ENCODE results near the gene TNF. TPM values are rescaled to one million over a fixed set of nuclear protein-coding genes. Genes with fewer than 3 reads are reported as not detected.

Gene TNF
- total and polyA plus RNA-seq, 2 donors (not counting 1 experiment from before 2014, with no cell fraction given): not detected

DNA sequence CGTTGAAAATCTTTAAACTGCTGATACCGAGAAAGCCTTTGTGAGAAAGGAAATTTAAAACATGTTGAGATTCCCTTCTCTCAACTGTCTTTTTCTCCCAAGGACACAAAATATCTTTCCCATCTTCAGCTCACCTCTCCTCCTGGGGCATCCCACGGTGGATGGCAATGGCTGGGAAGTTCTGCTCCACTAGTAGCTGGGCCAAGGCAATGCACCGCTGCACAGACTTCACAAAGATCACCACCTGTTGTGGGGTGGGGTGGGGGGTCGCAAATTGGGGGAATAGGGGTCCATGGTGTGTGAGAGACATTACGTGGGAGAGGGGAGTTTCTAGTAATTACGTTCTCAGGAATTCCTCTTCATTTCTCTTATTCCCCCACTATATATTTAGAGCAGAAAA is 44.2 kb upstream of the TNF start:
- no peaks in the 10 kb centered on the region for H4K20me1 ChIP-seq (ENCODE audit: control insufficient read depth, extremely low read depth, insufficient read depth, low read length)
- peaks cover 3% of the 10 kb centered on the region for H3K4me1 ChIP-seq (ENCODE audit: control insufficient read depth, extremely low read depth, insufficient read depth, low read length)
- TF ChIP-seq, protein P1, sequence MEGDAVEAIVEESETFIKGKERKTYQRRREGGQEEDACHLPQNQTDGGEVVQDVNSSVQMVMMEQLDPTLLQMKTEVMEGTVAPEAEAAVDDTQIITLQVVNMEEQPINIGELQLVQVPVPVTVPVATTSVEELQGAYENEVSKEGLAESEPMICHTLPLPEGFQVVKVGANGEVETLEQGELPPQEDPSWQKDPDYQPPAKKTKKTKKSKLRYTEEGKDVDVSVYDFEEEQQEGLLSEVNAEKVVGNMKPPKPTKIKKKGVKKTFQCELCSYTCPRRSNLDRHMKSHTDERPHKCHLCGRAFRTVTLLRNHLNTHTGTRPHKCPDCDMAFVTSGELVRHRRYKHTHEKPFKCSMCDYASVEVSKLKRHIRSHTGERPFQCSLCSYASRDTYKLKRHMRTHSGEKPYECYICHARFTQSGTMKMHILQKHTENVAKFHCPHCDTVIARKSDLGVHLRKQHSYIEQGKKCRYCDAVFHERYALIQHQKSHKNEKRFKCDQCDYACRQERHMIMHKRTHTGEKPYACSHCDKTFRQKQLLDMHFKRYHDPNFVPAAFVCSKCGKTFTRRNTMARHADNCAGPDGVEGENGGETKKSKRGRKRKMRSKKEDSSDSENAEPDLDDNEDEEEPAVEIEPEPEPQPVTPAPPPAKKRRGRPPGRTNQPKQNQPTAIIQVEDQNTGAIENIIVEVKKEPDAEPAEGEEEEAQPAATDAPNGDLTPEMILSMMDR (conservative IDR thresholded peaks at IDR 0.05 in 1 of 2, IDR thresholded peaks at IDR 0.05 in 1 of 2; ENCODE audit: low read depth in 1 of 2, low read length in 2 of 2): no peak
- TF ChIP-seq EZH2 (IDR thresholded peaks at IDR 0.05; ENCODE audit: low read length, missing control alignments): no peak
- H3K4me2 ChIP-seq (ENCODE audit: extremely low read depth, insufficient read depth, low read length): no peak overlapping the region
- no peak overlapping the region for H3K4me3 ChIP-seq (replicated peaks in 1 of 4; ENCODE audit: control extremely low read depth in 1 of 4, insufficient read depth in 1 of 4, low read depth in 3 of 4, low read length in 4 of 4)
- no peaks in the 10 kb centered on the region for H3K9me3 ChIP-seq (ENCODE audit: control insufficient read depth, insufficient read depth, low read depth, low read length)
- no peak overlapping the region for H3K9ac ChIP-seq (ENCODE audit: insufficient read depth, low read length)
- H2AFZ ChIP-seq (ENCODE audit: low read length): no peak overlapping the region
- H3K79me2 ChIP-seq (ENCODE audit: control insufficient read depth, insufficient read depth, low read length): peaks cover 15% of the 10 kb centered on the region
- no peak overlapping the region for H3K27ac ChIP-seq (ENCODE audit: insufficient read depth, low read length)
- no peaks in the 10 kb centered on the region for H3K27me3 ChIP-seq (ENCODE audit: control insufficient read depth, insufficient read depth, low read length)
- no peak for DNase-seq (ENCODE audit: low read depth in 2 of 2)
- peaks cover 35% of the 10 kb centered on the region for H3K36me3 ChIP-seq (ENCODE audit: control insufficient read depth, insufficient read depth, low read length)

DNA sequence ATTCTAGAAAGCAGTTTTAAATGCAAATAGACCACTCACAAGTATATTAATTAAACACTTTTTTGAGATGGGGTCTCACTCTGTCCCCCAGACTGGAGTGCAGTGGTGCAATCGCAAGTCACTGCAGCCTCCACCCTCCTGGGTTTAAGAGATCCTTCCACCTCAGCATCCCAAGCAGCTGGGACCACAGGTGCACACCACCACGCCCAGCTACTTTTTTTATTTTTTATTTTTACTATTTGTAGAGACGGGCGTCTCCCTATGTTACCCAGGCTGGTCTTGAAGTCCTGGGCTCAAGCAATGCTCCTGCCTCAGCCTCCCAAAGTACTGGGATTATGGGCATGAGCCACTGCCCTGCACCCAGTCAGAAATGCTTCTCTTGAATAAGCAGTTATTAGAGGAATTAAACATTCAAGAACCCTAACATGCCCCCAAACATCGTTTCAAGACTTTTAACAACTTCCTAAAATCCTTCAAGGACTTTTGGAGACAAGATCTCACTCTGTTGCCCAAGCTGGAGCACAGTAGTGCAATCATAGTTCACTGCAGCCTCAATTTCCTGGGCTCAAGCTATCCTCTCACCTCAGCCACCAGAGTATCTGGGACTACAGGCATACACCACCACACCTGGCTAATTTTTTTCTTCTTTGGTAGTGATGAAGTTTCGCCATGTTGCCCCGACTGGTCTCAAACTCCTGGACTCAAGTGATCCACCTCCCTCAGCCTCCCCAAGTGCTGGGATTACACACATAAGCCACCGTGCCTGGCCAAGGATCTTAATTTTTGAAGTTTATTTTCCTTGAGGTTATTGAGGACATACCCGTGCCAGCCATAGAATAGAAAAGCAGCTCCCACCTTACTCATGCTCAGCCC is 43.4 kb upstream of the TNF start:
- H3K9ac ChIP-seq (ENCODE audit: insufficient read depth, low read length): no peak overlapping the region
- H3K9me3 ChIP-seq (ENCODE audit: control insufficient read depth, insufficient read depth, low read depth, low read length): no peaks in the 10 kb centered on the region
- H3K27ac ChIP-seq (ENCODE audit: insufficient read depth, low read length): no peak overlapping the region
- H3K79me2 ChIP-seq (ENCODE audit: control insufficient read depth, insufficient read depth, low read length): peaks cover 22% of the 10 kb centered on the region
- H3K4me3 ChIP-seq (replicated peaks in 1 of 4; ENCODE audit: control extremely low read depth in 1 of 4, insufficient read depth in 1 of 4, low read depth in 3 of 4, low read length in 4 of 4): no peak overlapping the region
- no peak for DNase-seq (ENCODE audit: low read depth in 2 of 2)
- H3K4me1 ChIP-seq (ENCODE audit: control insufficient read depth, extremely low read depth, insufficient read depth, low read length): peaks cover under 1% of the 10 kb centered on the region
- peaks cover 36% of the 10 kb centered on the region for H3K36me3 ChIP-seq (ENCODE audit: control insufficient read depth, insufficient read depth, low read length)
- H3K27me3 ChIP-seq (ENCODE audit: control insufficient read depth, insufficient read depth, low read length): no peaks in the 10 kb centered on the region
- no peak overlapping the region for H2AFZ ChIP-seq (ENCODE audit: low read length)
- H4K20me1 ChIP-seq (ENCODE audit: control insufficient read depth, extremely low read depth, insufficient read depth, low read length): no peaks in the 10 kb centered on the region
- no peak overlapping the region for H3K4me2 ChIP-seq (ENCODE audit: extremely low read depth, insufficient read depth, low read length)
- TF ChIP-seq, protein P1 (conservative IDR thresholded peaks at IDR 0.05 in 1 of 2, IDR thresholded peaks at IDR 0.05 in 1 of 2; ENCODE audit: low read depth in 1 of 2, low read length in 2 of 2): no peak
- TF ChIP-seq EZH2 (IDR thresholded peaks at IDR 0.05; ENCODE audit: low read length, missing control alignments): no peak

DNA sequence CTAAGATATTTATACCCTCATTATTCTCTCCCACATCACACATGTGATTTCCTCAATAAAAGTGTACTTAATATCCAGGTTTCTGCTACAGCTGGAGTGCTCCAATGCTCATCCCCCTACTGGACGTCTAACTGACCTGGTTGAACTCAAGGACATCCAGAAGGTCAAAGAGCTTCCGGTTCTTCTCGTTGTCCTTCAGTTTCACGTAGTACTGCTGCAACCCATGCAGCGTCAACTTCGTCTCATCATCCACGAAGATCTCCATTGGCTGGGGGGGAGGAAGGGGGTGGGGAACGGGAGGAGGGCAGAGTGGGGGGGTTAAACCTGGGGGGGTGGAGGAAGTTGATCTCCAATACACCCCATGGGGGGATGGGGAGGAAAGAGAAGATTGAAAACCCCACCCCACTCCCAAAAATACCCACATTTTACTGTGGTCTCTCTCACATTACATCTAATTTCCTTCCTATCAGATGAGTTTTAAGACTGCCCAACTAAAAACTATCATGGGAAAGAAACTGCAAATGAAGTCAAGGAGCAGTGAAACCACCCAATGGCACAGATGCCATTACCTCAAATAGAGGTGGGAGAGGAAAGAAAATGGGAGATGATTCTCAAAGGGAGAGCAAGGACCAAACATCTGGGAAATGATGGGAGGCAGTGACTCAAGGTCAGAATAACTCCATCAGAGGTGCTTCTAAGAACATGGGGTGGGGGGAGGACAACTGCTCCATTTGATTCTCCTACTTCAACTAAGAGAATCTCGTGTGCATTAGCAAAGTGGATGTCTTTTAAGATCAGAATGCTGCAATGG is 42.5 kb upstream of the TNF start:
- H3K4me1 ChIP-seq (ENCODE audit: control insufficient read depth, extremely low read depth, insufficient read depth, low read length): no peaks in the 10 kb centered on the region
- peaks cover 29% of the 10 kb centered on the region for H3K79me2 ChIP-seq (ENCODE audit: control insufficient read depth, insufficient read depth, low read length)
- no peak for TF ChIP-seq EZH2 (IDR thresholded peaks at IDR 0.05; ENCODE audit: low read length, missing control alignments)
- TF ChIP-seq, protein P1 (conservative IDR thresholded peaks at IDR 0.05 in 1 of 2, IDR thresholded peaks at IDR 0.05 in 1 of 2; ENCODE audit: low read depth in 1 of 2, low read length in 2 of 2): no peak
- DNase-seq (ENCODE audit: low read depth in 2 of 2): no peak
- no peak overlapping the region for H3K4me3 ChIP-seq (replicated peaks in 1 of 4; ENCODE audit: control extremely low read depth in 1 of 4, insufficient read depth in 1 of 4, low read depth in 3 of 4, low read length in 4 of 4)
- H3K36me3 ChIP-seq (ENCODE audit: control insufficient read depth, insufficient read depth, low read length): peaks cover 38% of the 10 kb centered on the region
- H3K9ac ChIP-seq (ENCODE audit: insufficient read depth, low read length): no peak overlapping the region
- H3K27me3 ChIP-seq (ENCODE audit: control insufficient read depth, insufficient read depth, low read length): no peaks in the 10 kb centered on the region
- no peaks in the 10 kb centered on the region for H3K9me3 ChIP-seq (ENCODE audit: control insufficient read depth, insufficient read depth, low read depth, low read length)
- no peak overlapping the region for H3K27ac ChIP-seq (ENCODE audit: insufficient read depth, low read length)
- H3K4me2 ChIP-seq (ENCODE audit: extremely low read depth, insufficient read depth, low read length): no peak overlapping the region
- no peak overlapping the region for H2AFZ ChIP-seq (ENCODE audit: low read length)
- H4K20me1 ChIP-seq (ENCODE audit: control insufficient read depth, extremely low read depth, insufficient read depth, low read length): no peaks in the 10 kb centered on the region

Measured in fibroblast of lung (primary cell).